ENCODE measurements around the gene LHFPL3. TPM values are rescaled to one million over a fixed set of nuclear protein-coding genes. Genes with fewer than 3 reads are reported as not detected.

Gene LHFPL3
- total RNA-seq, 1 experiment from 2014 or later = not detected

DNA sequence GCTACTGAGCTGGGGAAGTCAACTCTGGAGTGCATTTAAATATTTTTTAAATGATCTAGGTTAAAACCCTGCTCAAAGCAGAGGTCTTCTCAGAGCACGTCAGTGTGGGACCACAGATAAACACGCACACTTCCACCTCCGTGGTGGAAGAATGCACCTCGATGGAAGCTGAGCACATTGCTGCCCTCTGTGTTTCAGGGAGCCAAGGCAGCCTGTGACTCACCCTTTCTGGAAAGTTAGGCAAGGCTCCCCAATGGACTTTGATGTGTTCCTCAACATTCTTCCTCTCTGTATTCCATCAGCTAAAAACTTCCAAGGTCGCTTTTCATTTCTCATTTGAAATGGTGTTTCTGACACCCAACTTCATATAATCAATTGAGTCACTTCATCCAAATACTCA lies 514.8 kb downstream of the LHFPL3 start:
- Histone ChIP-seq H4K20me1 (ENCODE audit: insufficient read depth, low read depth, low read length) (no peaks in the 10 kb centered on the region), H3K4me1 (ENCODE audit: low read length) (peaks cover 6% of the 10 kb centered on the region; the same call in 1 of the 2 replicates), H3K4me2 (ENCODE audit: low read depth, low read length, poor library complexity, severe bottlenecking) (no peak overlapping the region), H3K36me3 (ENCODE audit: insufficient read depth, low read length) (no peaks in the 10 kb centered on the region), H2AFZ (ENCODE audit: low read length) (no peak overlapping the region), H3K4me3 (ENCODE audit: low read length) (no peak overlapping the region), H3K79me2 (ENCODE audit: low read length) (no peaks in the 10 kb centered on the region), H3K27ac (ENCODE audit: low read length) (no peak overlapping the region), H3K27me3 (ENCODE audit: low read length) (no peaks in the 10 kb centered on the region), H3K9ac (ENCODE audit: low read length) (no peak overlapping the region), H3K9me2 (replicated peaks; ENCODE audit: insufficient read depth, low read length) (no peaks in the 10 kb centered on the region), H3K9me3 (ENCODE audit: low read length) (no peaks in the 10 kb centered on the region)
- no peak for DNase-seq

DNA sequence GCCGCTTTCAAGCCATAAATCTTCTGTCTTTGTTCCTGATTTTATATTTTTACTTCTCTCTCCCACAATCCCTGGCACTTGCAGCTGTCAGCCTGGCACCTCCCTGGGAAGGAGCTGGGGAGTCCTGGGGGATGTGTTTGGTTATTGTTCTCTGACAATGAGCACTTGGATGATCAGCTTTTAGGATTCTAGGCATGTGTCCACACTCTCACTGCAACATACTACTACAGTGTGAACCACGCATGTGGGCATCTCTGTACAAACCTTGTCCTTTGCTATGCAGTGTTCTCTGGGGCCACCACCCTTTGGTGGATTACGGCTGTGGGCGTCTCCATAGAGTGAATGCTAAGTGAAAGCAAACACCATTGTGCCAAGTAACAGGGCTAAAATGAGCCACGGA lies 517.2 kb downstream of the LHFPL3 start:
- Histone ChIP-seq H3K4me3 (ENCODE audit: low read length) (no peak overlapping the region), H4K20me1 (ENCODE audit: insufficient read depth, low read depth, low read length) (no peaks in the 10 kb centered on the region), H2AFZ (ENCODE audit: low read length) (no peak overlapping the region), H3K4me1 (ENCODE audit: low read length) (no peaks in the 10 kb centered on the region), H3K36me3 (ENCODE audit: insufficient read depth, low read length) (no peaks in the 10 kb centered on the region), H3K9me3 (ENCODE audit: low read length) (no peaks in the 10 kb centered on the region), H3K9me2 (replicated peaks; ENCODE audit: insufficient read depth, low read length) (no peaks in the 10 kb centered on the region), H3K79me2 (ENCODE audit: low read length) (no peaks in the 10 kb centered on the region), H3K9ac (ENCODE audit: low read length) (no peak overlapping the region), H3K27me3 (ENCODE audit: low read length) (no peaks in the 10 kb centered on the region), H3K27ac (ENCODE audit: low read length) (no peak overlapping the region), H3K4me2 (ENCODE audit: low read depth, low read length, poor library complexity, severe bottlenecking) (no peak overlapping the region)
- DNase-seq = no peak

DNA sequence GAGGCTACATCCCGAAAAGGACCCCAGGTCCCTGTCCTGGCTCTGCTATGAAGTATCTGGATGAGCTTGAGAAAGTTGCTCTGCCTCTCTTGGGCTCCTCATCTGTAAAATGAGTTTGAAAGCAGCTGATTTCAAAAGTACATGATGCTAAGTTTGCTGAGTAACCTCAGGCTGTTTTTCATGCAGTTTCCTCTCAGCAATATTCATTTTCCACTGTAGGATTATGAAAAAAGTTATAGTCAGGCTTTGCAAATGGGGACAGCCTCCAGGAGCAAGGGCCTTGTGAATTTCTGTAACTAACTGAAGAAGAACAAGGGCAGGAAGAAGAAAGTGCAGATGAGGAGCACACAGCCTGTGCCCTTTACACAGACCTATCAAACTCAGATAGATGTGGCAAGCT lies 518.3 kb downstream of the LHFPL3 start:
- H2AFZ ChIP-seq (ENCODE audit: low read length) = no peak overlapping the region
- H3K9ac ChIP-seq (ENCODE audit: low read length) = no peak overlapping the region
- DNase-seq = no peak
- no peak overlapping the region for H3K27ac ChIP-seq (ENCODE audit: low read length)
- H3K4me1 ChIP-seq (ENCODE audit: low read length) = no peaks in the 10 kb centered on the region
- H3K4me2 ChIP-seq (ENCODE audit: low read depth, low read length, poor library complexity, severe bottlenecking) = no peak overlapping the region
- H3K4me3 ChIP-seq (ENCODE audit: low read length) = no peak overlapping the region
- no peaks in the 10 kb centered on the region for H3K36me3 ChIP-seq (ENCODE audit: insufficient read depth, low read length)
- no peaks in the 10 kb centered on the region for H3K9me2 ChIP-seq (replicated peaks; ENCODE audit: insufficient read depth, low read length)
- H3K27me3 ChIP-seq (ENCODE audit: low read length) = no peaks in the 10 kb centered on the region
- H3K9me3 ChIP-seq (ENCODE audit: low read length) = no peaks in the 10 kb centered on the region
- H3K79me2 ChIP-seq (ENCODE audit: low read length) = no peaks in the 10 kb centered on the region
- H4K20me1 ChIP-seq (ENCODE audit: insufficient read depth, low read depth, low read length) = no peaks in the 10 kb centered on the region

DNA sequence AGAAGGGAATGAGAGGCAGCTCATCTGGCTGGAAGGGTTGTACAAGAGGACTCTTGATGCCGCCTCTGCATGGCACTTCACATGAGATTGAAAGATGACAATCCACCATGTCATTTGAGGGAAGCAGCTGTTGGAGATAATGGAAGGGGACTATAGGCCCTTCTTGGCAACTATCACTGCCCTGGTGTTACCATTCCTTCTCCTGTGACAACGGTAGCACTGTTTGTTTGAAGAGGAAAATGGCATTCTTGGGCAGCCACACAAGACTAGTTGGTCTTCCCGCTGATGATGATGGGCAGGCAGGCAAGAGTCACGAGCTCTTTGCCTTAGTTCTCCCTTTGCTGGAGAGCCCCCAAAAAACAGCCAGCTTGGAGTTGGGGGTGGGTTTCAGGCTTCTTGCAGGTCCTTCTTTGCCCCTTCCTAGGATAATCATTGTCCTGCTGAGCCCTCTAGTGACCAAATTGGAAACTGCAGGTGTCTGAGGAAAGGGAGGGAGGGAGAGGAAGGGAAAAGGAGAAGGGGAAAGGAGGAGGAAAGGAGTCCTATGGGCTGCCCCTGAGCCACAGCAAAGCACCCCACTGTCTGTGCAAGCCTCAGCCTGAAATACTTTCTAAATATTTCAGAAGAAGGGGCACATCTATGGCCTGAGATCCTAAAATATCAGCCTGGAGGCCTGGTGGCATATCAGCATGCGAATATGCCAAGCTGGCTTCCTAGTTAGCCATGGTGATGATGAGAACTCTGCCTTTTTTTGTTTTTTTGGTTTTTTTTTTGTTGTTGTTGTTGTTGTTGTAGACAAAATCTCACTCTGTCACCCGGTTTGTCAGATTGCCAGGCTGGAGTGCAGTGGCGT lies 520.0 kb downstream of the LHFPL3 start:
- Histone ChIP-seq H4K20me1 (ENCODE audit: insufficient read depth, low read depth, low read length) (no peaks in the 10 kb centered on the region), H3K9me3 (ENCODE audit: low read length) (no peaks in the 10 kb centered on the region), H2AFZ (ENCODE audit: low read length) (no peak overlapping the region), H3K4me2 (ENCODE audit: low read depth, low read length, poor library complexity, severe bottlenecking) (no peak overlapping the region), H3K4me1 (ENCODE audit: low read length) (no peaks in the 10 kb centered on the region), H3K9me2 (replicated peaks; ENCODE audit: insufficient read depth, low read length) (no peaks in the 10 kb centered on the region), H3K4me3 (ENCODE audit: low read length) (no peak overlapping the region), H3K36me3 (ENCODE audit: insufficient read depth, low read length) (no peaks in the 10 kb centered on the region), H3K27ac (ENCODE audit: low read length) (no peak overlapping the region), H3K27me3 (ENCODE audit: low read length) (no peaks in the 10 kb centered on the region), H3K9ac (ENCODE audit: low read length) (no peak overlapping the region), H3K79me2 (ENCODE audit: low read length) (no peaks in the 10 kb centered on the region)
- DNase-seq = peak; percentile 82

DNA sequence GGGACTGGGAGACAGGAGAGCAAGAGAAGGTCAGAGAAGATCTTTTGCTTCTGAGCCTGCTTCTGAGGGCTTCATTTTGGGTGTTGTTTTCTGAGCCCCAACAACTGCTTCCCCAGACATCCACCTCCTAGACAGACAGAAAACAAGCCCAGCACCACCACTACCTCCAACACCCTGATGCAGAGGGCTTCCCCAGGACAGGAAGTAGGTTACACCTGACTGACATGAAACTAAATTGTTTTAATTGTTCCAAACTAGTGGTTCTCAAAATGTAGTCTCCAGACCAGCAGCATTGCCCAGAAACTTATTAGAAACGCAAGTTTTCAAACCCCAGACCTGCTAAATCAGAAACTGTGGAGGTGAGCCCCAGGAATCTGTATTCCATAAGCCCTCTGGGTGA lies 522.0 kb downstream of the LHFPL3 start:
- Histone ChIP-seq H3K4me3 (ENCODE audit: low read length) (no peak overlapping the region), H3K9me3 (ENCODE audit: low read length) (no peaks in the 10 kb centered on the region), H4K20me1 (ENCODE audit: insufficient read depth, low read depth, low read length) (no peaks in the 10 kb centered on the region), H3K9ac (ENCODE audit: low read length) (no peak overlapping the region), H2AFZ (ENCODE audit: low read length) (no peak overlapping the region), H3K36me3 (ENCODE audit: insufficient read depth, low read length) (no peaks in the 10 kb centered on the region), H3K27ac (ENCODE audit: low read length) (no peak overlapping the region), H3K9me2 (replicated peaks; ENCODE audit: insufficient read depth, low read length) (no peaks in the 10 kb centered on the region), H3K4me2 (ENCODE audit: low read depth, low read length, poor library complexity, severe bottlenecking) (no peak overlapping the region), H3K79me2 (ENCODE audit: low read length) (no peaks in the 10 kb centered on the region), H3K27me3 (ENCODE audit: low read length) (no peaks in the 10 kb centered on the region), H3K4me1 (ENCODE audit: low read length) (no peaks in the 10 kb centered on the region)
- DNase-seq = no peak

DNA sequence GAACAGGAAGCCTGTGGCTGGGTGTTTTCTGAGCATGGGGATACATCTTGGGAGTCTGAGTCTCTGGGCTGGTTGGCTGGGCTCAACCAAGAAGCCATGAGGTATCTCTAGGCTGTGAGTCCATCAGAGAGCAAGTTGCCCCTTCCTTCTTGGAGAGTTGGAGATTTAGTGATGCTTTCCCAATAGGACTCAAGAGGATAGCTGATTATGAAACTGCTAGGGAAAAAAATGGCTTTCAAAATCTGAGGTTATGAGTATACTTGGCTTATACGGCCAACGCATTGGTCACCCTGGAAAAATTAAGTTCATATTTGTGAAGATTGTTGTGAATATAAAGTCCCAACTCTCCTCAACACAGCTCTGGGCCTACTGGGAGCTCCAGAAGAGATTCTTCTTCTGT lies 522.9 kb downstream of the LHFPL3 start:
- Histone ChIP-seq H3K9ac (ENCODE audit: low read length) (no peak overlapping the region), H3K27me3 (ENCODE audit: low read length) (no peaks in the 10 kb centered on the region), H2AFZ (ENCODE audit: low read length) (no peak overlapping the region), H3K9me3 (ENCODE audit: low read length) (no peaks in the 10 kb centered on the region), H3K4me1 (ENCODE audit: low read length) (no peaks in the 10 kb centered on the region), H3K27ac (ENCODE audit: low read length) (no peak overlapping the region), H3K4me3 (ENCODE audit: low read length) (no peak overlapping the region), H3K79me2 (ENCODE audit: low read length) (no peaks in the 10 kb centered on the region), H3K36me3 (ENCODE audit: insufficient read depth, low read length) (no peaks in the 10 kb centered on the region), H3K4me2 (ENCODE audit: low read depth, low read length, poor library complexity, severe bottlenecking) (no peak overlapping the region), H4K20me1 (ENCODE audit: insufficient read depth, low read depth, low read length) (no peaks in the 10 kb centered on the region), H3K9me2 (replicated peaks; ENCODE audit: insufficient read depth, low read length) (no peaks in the 10 kb centered on the region)
- DNase-seq = no peak

DNA sequence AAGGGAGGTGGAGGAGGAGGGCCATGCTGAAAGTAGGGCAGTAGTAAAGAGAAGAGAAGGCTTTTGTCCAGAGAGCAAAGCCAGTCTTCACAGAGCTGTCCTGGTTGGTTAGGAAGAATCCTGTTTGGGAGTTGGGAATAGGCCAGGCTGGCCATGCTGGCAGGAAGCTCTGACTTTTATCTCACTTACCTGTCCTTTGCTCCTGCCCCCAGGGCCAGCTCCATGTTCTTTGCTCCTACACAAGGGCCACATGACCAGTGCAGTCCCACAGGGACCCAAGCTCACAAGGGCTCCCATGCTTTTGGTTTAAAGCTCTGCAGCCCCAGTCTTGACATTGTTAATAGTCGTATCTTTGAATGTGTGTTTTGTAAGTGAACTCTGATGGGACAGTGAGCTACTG lies 524.0 kb downstream of the LHFPL3 start:
- H3K36me3 ChIP-seq (ENCODE audit: insufficient read depth, low read length) = no peaks in the 10 kb centered on the region
- H3K9ac ChIP-seq (ENCODE audit: low read length) = no peak overlapping the region
- no peak overlapping the region for H3K27ac ChIP-seq (ENCODE audit: low read length)
- no peaks in the 10 kb centered on the region for H3K9me2 ChIP-seq (replicated peaks; ENCODE audit: insufficient read depth, low read length)
- no peak overlapping the region for H3K4me2 ChIP-seq (ENCODE audit: low read depth, low read length, poor library complexity, severe bottlenecking)
- no peaks in the 10 kb centered on the region for H3K79me2 ChIP-seq (ENCODE audit: low read length)
- no peak for DNase-seq
- no peaks in the 10 kb centered on the region for H4K20me1 ChIP-seq (ENCODE audit: insufficient read depth, low read depth, low read length)
- H2AFZ ChIP-seq (ENCODE audit: low read length) = no peak overlapping the region
- H3K9me3 ChIP-seq (ENCODE audit: low read length) = no peaks in the 10 kb centered on the region
- no peaks in the 10 kb centered on the region for H3K27me3 ChIP-seq (ENCODE audit: low read length)
- no peak overlapping the region for H3K4me3 ChIP-seq (ENCODE audit: low read length)
- H3K4me1 ChIP-seq (ENCODE audit: low read length) = no peaks in the 10 kb centered on the region

DNA sequence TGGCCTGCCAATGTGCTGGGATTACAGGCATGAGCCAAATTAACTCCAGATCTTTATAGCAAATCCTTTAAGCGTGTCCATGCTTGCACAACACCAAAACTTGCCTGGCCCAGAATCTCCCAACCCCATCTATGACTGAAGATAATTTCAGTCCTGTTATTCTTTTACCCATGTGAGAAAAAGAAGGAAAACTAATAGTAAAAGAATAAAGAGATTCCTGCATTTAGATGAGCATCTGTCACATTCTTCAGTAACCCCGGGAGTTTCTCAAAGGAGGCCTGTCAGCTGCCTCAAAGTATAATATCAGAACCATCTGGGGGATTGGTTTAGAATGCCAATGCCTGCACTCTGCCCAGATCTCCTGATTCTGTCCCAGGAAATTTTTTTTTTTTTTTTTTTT lies 527.5 kb downstream of the LHFPL3 start:
- Histone ChIP-seq H3K4me1 (ENCODE audit: low read length) (no peaks in the 10 kb centered on the region), H3K36me3 (ENCODE audit: insufficient read depth, low read length) (no peaks in the 10 kb centered on the region), H3K4me2 (ENCODE audit: low read depth, low read length, poor library complexity, severe bottlenecking) (no peak overlapping the region), H3K27ac (ENCODE audit: low read length) (no peak overlapping the region), H3K27me3 (ENCODE audit: low read length) (no peaks in the 10 kb centered on the region), H3K79me2 (ENCODE audit: low read length) (no peaks in the 10 kb centered on the region), H3K9me3 (ENCODE audit: low read length) (no peaks in the 10 kb centered on the region), H3K4me3 (ENCODE audit: low read length) (no peak overlapping the region), H3K9me2 (replicated peaks; ENCODE audit: insufficient read depth, low read length) (no peaks in the 10 kb centered on the region), H2AFZ (ENCODE audit: low read length) (no peak overlapping the region), H3K9ac (ENCODE audit: low read length) (no peak overlapping the region), H4K20me1 (ENCODE audit: insufficient read depth, low read depth, low read length) (no peaks in the 10 kb centered on the region)
- DNase-seq = peak; percentile 25
